Neuronal stem cell (in vitro differentiated cells): ENCODE results near the gene ASCC3.

Experiments
- DNase-seq: peaks from one replicate; pipeline ENCODE4 v3.0.0-alpha.2; 2013; ENCODE audit warnings: low spot score
- H2AFZ ChIP-seq: one replicate; pipeline ENCODE4 v1.6.1; 2013; ENCODE audit warnings: mild to moderate bottlenecking, low read length, inconsistent platforms
- H2AK5ac ChIP-seq: 2 replicates; pipeline ENCODE4 v1.6.1; 2013; ENCODE audit warnings: low read depth, mild to moderate bottlenecking, inconsistent platforms, low read length, moderate library complexity, mixed read lengths
- H2BK120ac ChIP-seq: 2 replicates; pipeline ENCODE4 v1.6.1; 2013; ENCODE audit warnings: low read depth, mild to moderate bottlenecking, inconsistent platforms, low read length, moderate library complexity, mixed read lengths
- H2BK12ac ChIP-seq: one replicate; pipeline ENCODE4 v1.6.1; 2013; ENCODE audit warnings: low read length, inconsistent platforms
- H2BK15ac ChIP-seq: 2 replicates; pipeline ENCODE4 v1.6.1; 2013; ENCODE audit warnings: mild to moderate bottlenecking, low read length, inconsistent platforms, mixed read lengths
- H2BK5ac ChIP-seq: one replicate; pipeline ENCODE4 v1.6.1; 2013; ENCODE audit warnings: inconsistent platforms, mild to moderate bottlenecking, low read length, moderate library complexity
- H3K14ac ChIP-seq: one replicate; pipeline ENCODE4 v1.6.1; 2013; ENCODE audit warnings: low read length, inconsistent platforms
- H3K18ac ChIP-seq: 2 replicates; pipeline ENCODE4 v1.6.1; 2013; ENCODE audit warnings: low read length, inconsistent platforms
- H3K23ac ChIP-seq: 2 replicates; pipeline ENCODE4 v1.6.1; 2013; ENCODE audit warnings: low read depth, mild to moderate bottlenecking, mixed read lengths, low read length, inconsistent platforms; ENCODE audit not compliant: poor library complexity
- H3K27ac ChIP-seq: replicated peaks from 3 replicates; pipeline ENCODE4 v1.5.1; 2013; ENCODE audit warnings: low read length, inconsistent platforms
- H3K27me3 ChIP-seq, 3 experiments: 2 replicates each; pipeline ENCODE4 v1.6.1; 2013; ENCODE audit warnings: low read length in 3 of 3, mild to moderate bottlenecking in 2 of 3, inconsistent platforms in 1 of 3, low read depth in 1 of 3, mixed read lengths in 1 of 3, moderate library complexity in 1 of 3; ENCODE audit not compliant: control insufficient read depth in 3 of 3, insufficient read depth in 3 of 3
- H3K36me3 ChIP-seq, 2 donors: replicated peaks in 1 of 2; 2 replicates each; pipeline ENCODE4 v1.6.1; 2013; ENCODE audit warnings: low read length in 2 of 2; ENCODE audit not compliant: control insufficient read depth in 2 of 2, insufficient read depth in 2 of 2
- H3K4ac ChIP-seq: 2 replicates; pipeline ENCODE4 v1.6.1; 2013; ENCODE audit warnings: inconsistent platforms, mild to moderate bottlenecking, low read length, moderate library complexity
- H3K4me1 ChIP-seq, 2 donors: 1 replicate in 1 of 2; 2 replicates in 1 of 2; pipeline ENCODE4 v1.6.1; 2013; ENCODE audit warnings: low read length in 2 of 2, low read depth in 1 of 2; ENCODE audit not compliant: control insufficient read depth in 2 of 2, insufficient read depth in 1 of 2
- H3K4me2 ChIP-seq: one replicate; pipeline ENCODE4 v1.6.1; 2013; ENCODE audit warnings: mild to moderate bottlenecking, low read length, inconsistent platforms; ENCODE audit not compliant: insufficient read depth, poor library complexity, severe bottlenecking
- H3K4me3 ChIP-seq, 2 donors: 2 replicates each; pipeline ENCODE4 v1.5.1; 2013; ENCODE audit warnings: low read length in 2 of 2, mild to moderate bottlenecking in 2 of 2, inconsistent platforms in 1 of 2, moderate library complexity in 1 of 2
- H3K79me1 ChIP-seq: one replicate; pipeline ENCODE4 v1.6.1; 2013; ENCODE audit warnings: low read depth, mild to moderate bottlenecking, inconsistent platforms, low read length, moderate library complexity
- H3K9ac ChIP-seq: one replicate; pipeline ENCODE4 v1.6.1; 2013; ENCODE audit warnings: mild to moderate bottlenecking, low read depth, low read length, inconsistent platforms; ENCODE audit not compliant: poor library complexity
- H3K9me3 ChIP-seq, 2 donors: replicated peaks in 1 of 2; 2 replicates each; pipeline versions ENCODE3 to v1.6.1; 2013; ENCODE audit warnings: low read length in 2 of 2, mild to moderate bottlenecking in 2 of 2, inconsistent platforms in 1 of 2, low read depth in 1 of 2, mixed read lengths in 1 of 2, moderate library complexity in 1 of 2; ENCODE audit not compliant: control insufficient read depth in 2 of 2, insufficient read depth in 1 of 2
- H4K8ac ChIP-seq: one replicate; pipeline ENCODE4 v1.6.1; 2013; ENCODE audit warnings: low read depth, mild to moderate bottlenecking, inconsistent platforms, low read length, moderate library complexity
- H4K91ac ChIP-seq: one replicate; pipeline ENCODE4 v1.6.1; 2013; ENCODE audit warnings: low read length, low read depth, mild to moderate bottlenecking, inconsistent platforms; ENCODE audit not compliant: poor library complexity
- WGBS, 2 donors: extraction: QIAGEN DNeasy Blood & Tissue Kit; methylation state at CpG; one replicate each; pipeline ENCODE4 v1.1.7; 2013; ENCODE audit warnings: missing lambda C conversion rate in 2 of 2, mixed read lengths in 1 of 2; ENCODE audit not compliant: insufficient read length in 2 of 2, insufficient replicate concordance in 1 of 2; ENCODE audit errors: extremely low coverage in 2 of 2; 5-methylcytosine and 5-hydroxymethylcytosine counted together

Gene ASCC3

DNA sequence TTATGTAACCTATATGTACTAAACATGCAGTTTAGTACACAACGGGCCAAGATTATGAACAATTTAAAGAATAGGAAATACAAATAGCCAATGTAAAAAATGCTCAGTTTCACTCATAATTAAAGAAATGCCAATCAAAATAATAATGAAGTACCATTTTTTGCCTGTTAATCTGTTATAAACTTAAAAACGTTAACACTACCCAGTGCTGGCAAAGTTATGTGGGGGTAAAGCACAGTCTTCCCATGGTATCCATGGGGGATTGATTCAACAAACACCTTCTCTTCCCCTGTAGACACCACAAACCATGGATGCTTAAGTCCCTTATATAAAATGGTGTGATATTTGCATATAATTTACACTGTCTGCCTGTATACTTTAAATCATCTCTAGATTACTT is 211.1 kb downstream of the ASCC3 start:
- Histone ChIP-seq H2BK15ac (no peak overlapping the region), H3K79me1 (no peaks in the 10 kb centered on the region), H3K27me3 (no peaks in the 10 kb centered on the region), H2BK120ac (no peak overlapping the region), H3K18ac (no peak overlapping the region), H3K4ac (no peak overlapping the region), H2AK5ac (no peak overlapping the region), H3K14ac (no peak overlapping the region), H3K9me3 (no peaks in the 10 kb centered on the region), H3K23ac (no peak overlapping the region), H3K4me1 (no peaks in the 10 kb centered on the region), H3K27ac (no peak overlapping the region), H3K36me3 (peaks cover 0 to 17% of the 10 kb centered on the region in 2 donors), H2AFZ (no peak overlapping the region), H3K4me2 (no peak overlapping the region), H2BK5ac (no peak overlapping the region), H3K9ac (no peak overlapping the region), H3K4me3 (no peak overlapping the region), H4K91ac (no peak overlapping the region), H2BK12ac (no peak overlapping the region), H4K8ac (no peak overlapping the region)
- DNase-seq = no peak
- WGBS, 2 donors = no CpG with 5 or more reads among the region's 2 CpGs

DNA sequence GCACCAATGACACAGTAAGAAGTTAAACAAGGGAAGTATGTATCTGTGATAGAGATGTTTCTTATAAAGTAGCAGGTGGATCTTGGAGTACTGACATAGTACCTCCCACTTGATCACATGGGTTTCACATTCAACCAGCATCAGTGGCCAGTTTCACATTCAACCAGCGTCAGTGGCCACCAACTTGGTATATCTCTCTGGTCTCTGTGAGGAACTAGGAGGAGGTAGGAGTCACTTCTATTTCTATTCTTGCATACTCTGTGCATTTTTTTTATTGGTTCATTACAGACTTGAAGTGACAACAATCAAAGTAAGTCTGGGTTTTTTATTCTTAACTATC is 216.1 kb downstream of the ASCC3 start:
- Histone ChIP-seq H2AFZ (no peak overlapping the region), H3K4ac (no peak overlapping the region), H3K18ac (no peak overlapping the region), H4K8ac (no peak overlapping the region), H3K27me3 (no peaks in the 10 kb centered on the region), H2BK5ac (no peak overlapping the region), H3K79me1 (no peaks in the 10 kb centered on the region), H3K4me2 (no peak overlapping the region), H2BK15ac (no peak overlapping the region), H3K36me3 (peaks cover 0 to 29% of the 10 kb centered on the region in 2 donors), H2BK12ac (no peak overlapping the region), H3K4me3 (no peak overlapping the region), H3K9ac (no peak overlapping the region), H2BK120ac (no peak overlapping the region), H3K27ac (no peak overlapping the region), H4K91ac (no peak overlapping the region), H3K14ac (no peak overlapping the region), H3K23ac (no peak overlapping the region), H3K9me3 (no peaks in the 10 kb centered on the region), H3K4me1 (no peaks in the 10 kb centered on the region), H2AK5ac (no peak overlapping the region)
- no peak for DNase-seq
- WGBS, 2 donors = no CpG with 5 or more reads among the region's 1 CpG

DNA sequence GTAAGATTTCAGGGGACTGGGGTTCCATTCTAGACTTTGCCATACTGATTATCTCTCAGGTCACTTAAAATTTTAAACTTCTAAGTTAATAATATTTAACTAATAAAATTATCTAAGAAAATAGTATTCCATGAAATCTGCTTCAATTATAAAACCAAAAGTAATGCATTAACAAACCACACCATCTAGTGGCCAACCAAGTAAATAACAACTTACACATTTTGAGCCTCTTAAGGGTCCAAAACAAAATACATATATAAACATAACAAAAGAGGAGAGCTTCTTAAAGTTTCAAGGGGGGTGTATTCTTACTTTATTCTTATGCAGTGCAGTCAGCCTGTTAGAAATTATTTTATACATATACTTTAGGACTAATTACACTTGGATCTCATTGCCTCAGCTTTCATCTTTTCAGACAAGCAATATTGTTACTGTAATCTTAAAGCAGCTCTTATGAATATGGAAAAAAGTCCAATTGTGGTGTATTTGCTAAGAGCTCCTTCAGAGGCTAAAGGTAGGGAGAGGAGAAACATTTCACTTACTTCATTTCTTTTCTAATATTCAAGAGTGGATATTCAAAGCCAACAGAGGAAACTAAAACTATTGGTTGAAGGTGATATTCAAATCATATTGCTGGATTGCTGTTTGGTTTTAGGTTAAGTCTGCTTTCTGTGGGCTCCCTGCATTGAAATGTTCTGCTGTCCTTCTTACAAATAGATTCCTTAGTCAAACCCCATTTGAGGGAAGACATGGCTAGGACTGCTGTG is 216.7 kb downstream of the ASCC3 start:
- Histone ChIP-seq H2BK120ac (no peak overlapping the region), H3K36me3 (peaks cover 0 to 29% of the 10 kb centered on the region in 2 donors), H3K18ac (no peak overlapping the region), H3K9ac (no peak overlapping the region), H4K8ac (no peak overlapping the region), H2BK12ac (no peak overlapping the region), H2AFZ (no peak overlapping the region), H3K27me3 (no peaks in the 10 kb centered on the region), H3K79me1 (no peaks in the 10 kb centered on the region), H4K91ac (no peak overlapping the region), H2BK15ac (no peak overlapping the region), H3K4me2 (no peak overlapping the region), H3K23ac (no peak overlapping the region), H3K4me3 (no peak overlapping the region), H3K14ac (no peak overlapping the region), H3K9me3 (no peaks in the 10 kb centered on the region), H3K4me1 (no peaks in the 10 kb centered on the region), H3K4ac (no peak overlapping the region), H3K27ac (no peak overlapping the region), H2BK5ac (no peak overlapping the region), H2AK5ac (no peak overlapping the region)
- peak; percentile 3 for DNase-seq

DNA sequence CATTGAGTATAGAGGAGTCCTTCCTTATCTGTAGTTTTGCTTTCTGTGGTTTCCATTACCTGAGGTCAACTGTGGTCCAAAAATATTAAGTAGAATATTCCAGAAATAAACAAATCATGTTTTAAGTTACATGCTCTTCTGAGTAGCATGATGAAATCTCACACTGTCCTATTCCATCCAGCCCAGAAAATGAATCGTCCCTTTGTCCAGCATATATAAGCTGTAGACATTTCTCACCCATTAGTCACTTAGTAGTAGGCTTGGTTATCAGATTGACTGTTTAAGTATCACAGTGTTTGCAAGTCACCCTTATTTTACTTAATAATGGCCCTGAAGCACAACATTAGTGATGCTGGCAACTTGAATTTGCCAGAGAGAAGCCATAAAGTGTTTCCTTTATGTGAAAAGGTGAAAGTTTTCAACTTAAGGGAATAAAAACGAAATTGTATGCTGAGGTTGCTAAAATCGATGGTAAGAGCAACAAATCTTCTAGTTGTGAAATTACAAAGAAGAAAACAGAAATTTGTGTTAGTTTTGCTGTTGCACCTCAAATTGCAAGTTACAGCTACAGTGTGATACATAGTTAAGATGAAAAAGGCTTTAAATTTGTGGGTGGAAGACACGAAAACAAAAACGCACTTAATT is 217.8 kb downstream of the ASCC3 start:
- Histone ChIP-seq H3K4ac (no peak overlapping the region), H2AFZ (no peak overlapping the region), H2BK5ac (no peak overlapping the region), H2BK120ac (no peak overlapping the region), H4K8ac (no peak overlapping the region), H2AK5ac (no peak overlapping the region), H4K91ac (no peak overlapping the region), H2BK12ac (no peak overlapping the region), H3K79me1 (no peaks in the 10 kb centered on the region), H3K23ac (no peak overlapping the region), H3K9me3 (no peaks in the 10 kb centered on the region), H3K27ac (no peak overlapping the region), H3K27me3 (no peaks in the 10 kb centered on the region), H3K4me2 (no peak overlapping the region), H3K36me3 (peaks cover 0 to 29% of the 10 kb centered on the region in 2 donors), H2BK15ac (no peak overlapping the region), H3K4me1 (no peaks in the 10 kb centered on the region), H3K4me3 (no peak overlapping the region), H3K9ac (no peak overlapping the region), H3K18ac (no peak overlapping the region), H3K14ac (no peak overlapping the region)
- DNase-seq = no peak
- no CpG with 5 or more reads among the region's 5 CpGs for WGBS, 2 donors
